Loucy (cell line): ENCODE results near the gene LMAN1L.

Source experiments
- CTCF ChIP-seq: fragments of 200-600 bp; sonication (generic); conservative IDR thresholded peaks from 2 replicates; pipeline ENCODE4 v1.5.1; 2014; ENCODE audit warnings: mild to moderate bottlenecking, antibody characterized with exemption, low read length
- EZH2phosphoT487 ChIP-seq: fragments of 200-600 bp; IDR thresholded peaks from 2 replicates; pipeline ENCODE4 v1.6.1; 2018; ENCODE audit warnings: antibody characterized with exemption, mild to moderate bottlenecking, moderate library complexity, borderline replicate concordance

GRCh38 chr15:74783072-74783807 is 29.4 kb upstream of the LMAN1L start:
- TF ChIP-seq CTCF (no peak), EZH2phosphoT487 (no peak)
